Epidermal melanocyte (primary cell): ENCODE results near the gene CCL19.
A peak's percentile ranks its signal among the peaks of the same experiment; 100 is the strongest.

Experiments used
- DNase-seq: peaks from one replicate; pipeline ENCODE4 v3.0.0; 2011; ENCODE audit warnings: low spot score; ENCODE audit not compliant: insufficient read length

Gene CCL19

DNA sequence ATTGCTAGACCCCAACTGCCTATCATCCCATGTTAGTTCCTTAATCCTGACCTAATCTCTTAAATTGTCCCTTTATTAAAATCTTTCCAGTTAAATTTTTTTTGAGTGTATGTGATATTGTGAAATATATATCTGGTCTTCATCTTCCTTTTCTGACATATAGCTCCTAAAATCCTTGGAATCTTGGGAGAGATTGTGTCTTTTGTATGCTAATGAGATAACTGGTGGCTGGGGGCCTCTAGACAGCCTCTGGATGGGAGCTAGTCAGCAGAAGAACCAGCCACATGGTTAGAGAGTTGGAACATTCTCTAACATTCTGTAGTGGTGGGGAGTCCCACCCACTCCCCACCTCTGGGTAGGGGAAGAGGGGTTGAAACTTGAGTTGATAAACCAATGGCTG lies 3.7 kb upstream of the CCL19 start:
- no peak for DNase-seq

GRCh38 chr9:34693560-34693959 lies 2.5 kb upstream of the CCL19 start:
- DNase-seq = no peak

- DNase-seq = no peak
These were observed 850 bp upstream of the CCL19 start for GRCh38 chr9:34691936-34692315.

DNA sequence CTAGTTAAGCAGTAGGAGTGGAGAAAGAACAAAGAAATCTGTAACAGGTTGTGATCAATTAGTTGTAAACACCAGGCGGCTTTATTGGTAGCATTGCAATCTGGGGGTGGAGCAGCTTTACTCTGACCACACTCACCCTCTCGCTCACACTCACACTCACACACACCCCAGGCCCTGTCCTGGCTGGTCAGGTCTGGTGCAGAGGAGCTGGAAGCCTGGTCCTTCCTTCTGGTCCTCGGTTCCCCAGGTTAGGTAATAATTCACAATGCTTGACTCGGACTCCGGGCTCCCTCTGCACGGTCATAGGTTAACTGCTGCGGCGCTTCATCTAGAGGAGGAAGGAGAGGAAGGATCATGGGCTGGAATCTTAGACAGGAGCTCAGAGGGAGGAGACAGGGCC lies 1.6 kb downstream of the CCL19 start:
- DNase-seq = no peak

GRCh38 chr9:34689116-34689470 lies 2.0 kb downstream of the CCL19 start:
- no peak for DNase-seq

DNA sequence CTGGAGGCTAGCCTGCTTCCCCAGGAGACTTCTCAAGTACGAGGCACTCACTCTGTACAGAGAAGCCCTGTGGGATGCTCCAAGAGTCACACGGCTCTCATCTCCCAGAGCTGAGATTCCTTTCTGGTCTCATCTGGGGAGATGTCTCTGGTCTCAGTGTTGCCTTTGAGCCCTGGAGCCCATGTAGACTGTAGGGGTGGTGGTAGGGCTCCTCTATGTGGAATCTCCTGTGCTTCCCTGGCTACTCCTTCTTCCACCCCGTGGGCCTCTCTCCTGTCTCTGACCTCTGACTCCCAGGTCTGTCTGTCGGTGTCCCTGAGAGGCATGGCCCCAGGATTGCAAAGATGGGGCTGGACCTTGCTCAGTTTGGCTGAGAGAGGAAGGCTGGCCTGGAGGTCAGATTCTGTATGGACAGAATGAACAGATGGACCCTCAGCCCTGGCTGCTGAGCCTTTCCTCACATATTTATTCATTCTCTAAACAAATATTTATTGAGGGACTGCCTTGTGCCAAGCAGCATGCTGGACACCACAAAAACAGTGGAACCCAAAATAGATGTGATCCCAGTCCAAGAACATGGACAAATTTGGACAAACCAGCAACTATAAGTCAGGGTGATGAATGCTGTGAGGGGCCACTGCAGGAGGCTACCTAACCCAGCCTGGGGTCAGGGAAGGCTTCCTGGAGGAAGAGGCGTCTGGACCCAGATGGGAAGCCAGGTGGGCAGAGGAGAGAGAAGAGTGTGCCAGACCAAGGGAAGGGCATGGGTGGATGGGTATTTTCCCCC lies 2.6 kb downstream of the CCL19 start:
- DNase-seq = no peak

DNA sequence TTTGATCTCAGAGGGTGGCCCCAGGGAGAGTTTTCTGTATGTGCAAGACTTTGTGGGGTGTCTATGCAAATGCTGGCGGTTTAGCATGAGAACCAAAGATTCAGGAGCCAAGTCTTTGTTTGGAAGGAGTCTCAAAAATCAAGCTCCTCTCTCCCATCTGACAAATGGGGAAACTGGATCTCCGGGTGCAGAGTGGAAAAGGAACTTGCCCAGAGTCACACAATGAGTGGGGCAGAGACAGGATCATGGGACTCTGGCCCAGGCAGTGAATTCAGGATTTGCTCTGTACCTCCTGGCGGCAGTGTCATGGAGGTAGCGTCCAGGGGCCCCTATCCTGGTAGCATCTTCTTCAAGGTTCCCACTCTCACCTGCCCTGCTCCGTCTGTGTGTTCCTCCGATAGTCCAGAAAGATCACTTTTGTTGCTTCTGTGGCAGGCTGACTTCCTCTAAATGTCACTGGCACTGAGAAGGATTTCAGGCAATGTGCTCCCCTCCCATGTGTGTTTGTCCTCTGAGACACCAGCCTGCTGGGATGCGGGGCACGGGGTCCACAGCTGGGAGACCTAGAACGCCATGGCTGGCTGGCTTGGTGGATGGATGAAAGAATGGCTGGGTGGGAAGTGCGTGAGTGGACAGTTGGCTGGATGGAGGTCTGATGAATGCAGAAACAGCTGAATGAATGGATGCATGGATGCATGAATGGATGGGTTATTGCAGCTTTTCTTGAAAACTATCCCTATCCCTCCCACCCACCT lies 3.6 kb downstream of the CCL19 start:
- DNase-seq = no peak

DNA sequence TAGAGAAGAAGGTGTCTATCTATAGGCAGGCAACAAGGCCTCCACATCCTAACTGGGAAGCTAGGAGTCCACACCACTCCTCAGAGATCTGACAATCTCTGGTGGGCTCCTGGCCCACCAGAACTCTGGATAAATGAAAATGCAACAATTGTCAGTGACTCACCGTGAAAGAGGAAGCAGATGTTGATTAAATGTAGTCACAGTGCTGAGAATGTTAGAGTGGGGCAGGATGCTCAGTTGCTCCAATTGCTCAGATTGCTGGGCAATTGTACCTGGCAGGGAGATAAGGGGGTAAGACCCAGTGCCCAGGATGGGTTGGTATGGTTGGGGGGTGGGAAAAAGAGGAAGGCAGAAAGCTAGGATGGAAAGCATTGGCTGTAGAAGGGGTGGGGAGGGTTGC lies 4.3 kb downstream of the CCL19 start:
- no peak for DNase-seq

GRCh38 chr9:34686231-34686630 lies 4.8 kb downstream of the CCL19 start:
- no peak for DNase-seq

DNA sequence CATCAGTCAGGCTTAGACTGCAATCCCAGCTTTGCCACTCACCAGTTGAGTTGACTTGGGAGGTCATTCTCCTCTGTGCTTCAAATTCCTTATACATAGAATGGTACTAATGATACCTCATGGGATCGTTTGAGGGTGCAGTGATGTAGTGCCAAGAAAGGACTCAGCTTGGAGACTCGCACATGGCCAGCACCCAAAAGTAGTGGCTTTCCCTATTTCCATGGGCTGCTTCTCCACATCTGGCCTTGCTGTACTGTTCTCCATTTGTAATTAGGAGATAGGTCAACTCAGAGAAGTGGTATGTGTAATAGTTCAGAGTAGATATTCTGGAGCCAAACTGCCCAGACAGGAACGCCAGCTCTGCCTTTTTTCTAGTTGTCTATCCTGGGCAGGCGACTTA lies 5.5 kb downstream of the CCL19 start:
- DNase-seq = no peak

- DNase-seq = no peak
These were observed 6.3 kb downstream of the CCL19 start for GRCh38 chr9:34684816-34685215.

- no peak for DNase-seq
These were observed 6.9 kb downstream of the CCL19 start for GRCh38 chr9:34684145-34684544.

- no peak for DNase-seq
These were observed 15.2 kb downstream of the CCL19 start for GRCh38 chr9:34675869-34676268.

DNA sequence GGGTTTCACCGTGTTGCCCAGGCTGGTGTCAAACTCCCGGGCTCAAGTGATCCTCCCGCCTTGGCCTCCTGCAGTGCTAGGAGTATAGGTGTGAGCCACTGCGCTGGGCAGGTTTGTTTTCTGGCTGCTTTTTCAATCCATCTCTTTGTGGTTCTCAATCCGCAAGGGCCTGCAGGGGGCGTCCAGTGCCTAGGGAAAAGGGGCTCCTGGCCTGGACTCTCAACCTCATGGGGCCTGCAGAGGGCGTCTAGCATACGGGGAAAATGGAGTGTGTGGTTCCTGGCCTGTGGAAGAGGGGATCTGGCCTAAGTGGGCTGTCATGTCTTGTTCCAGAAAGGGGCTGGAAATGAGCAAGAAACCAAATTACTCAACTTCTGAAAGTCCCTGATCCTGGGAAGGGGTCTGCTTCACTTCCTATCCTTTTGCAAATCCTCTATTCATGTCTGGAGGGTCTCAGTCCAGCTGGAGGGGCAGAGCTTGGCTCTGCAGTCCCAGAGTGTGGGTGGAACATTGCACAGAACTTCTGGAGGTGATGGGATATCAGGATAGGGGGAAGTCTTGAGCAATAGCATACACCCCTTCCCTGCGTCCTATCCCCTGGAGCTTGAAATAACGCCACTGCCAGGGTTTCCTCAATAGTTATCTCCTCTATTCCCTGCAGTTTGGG lies 15.9 kb downstream of the CCL19 start:
- peak; percentile 62 for DNase-seq

- no peak for DNase-seq
These were observed 16.6 kb downstream of the CCL19 start for GRCh38 chr9:34674440-34674839.

- DNase-seq = no peak
These were observed 19.8 kb downstream of the CCL19 start for GRCh38 chr9:34671307-34671706.

DNA sequence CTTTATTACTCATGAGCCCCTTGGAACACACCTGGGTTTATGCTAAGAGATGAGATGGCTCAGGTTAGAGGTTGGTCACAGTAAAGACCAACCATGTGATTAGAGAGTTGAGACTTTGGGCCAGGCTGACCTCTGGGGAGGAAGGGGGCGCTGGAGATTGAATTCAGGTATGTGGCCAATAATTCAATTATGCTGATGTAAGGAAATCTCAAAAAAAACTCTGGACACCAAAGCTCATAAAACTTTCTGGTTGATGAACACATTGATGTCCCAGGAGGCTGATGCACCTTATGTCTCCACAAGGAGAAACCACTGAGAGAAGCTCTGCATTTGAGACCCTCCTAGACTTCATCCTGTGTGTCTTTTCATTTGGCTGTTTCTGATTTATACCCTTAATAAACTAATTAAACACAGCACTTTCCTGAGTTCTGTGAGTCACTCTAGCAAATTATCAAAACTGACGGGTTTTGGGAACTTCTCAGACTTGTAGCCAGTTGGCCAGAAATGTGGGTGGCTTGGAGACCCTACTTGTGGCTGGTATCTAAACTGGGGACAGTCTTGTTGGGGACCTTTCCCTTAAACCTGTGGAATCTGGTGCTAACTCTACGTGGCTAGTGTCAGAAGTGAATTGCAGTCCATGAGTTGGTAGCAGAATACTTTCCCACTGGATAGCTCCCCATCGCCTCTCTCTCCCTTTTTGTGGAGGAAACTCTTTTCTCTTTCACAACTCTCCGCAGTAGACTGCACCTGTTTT lies 21.1 kb downstream of the CCL19 start:
- DNase-seq = no peak

- peak; percentile 96 for DNase-seq
These were observed 25.5 kb downstream of the CCL19 start for GRCh38 chr9:34665381-34666250.

- DNase-seq = no peak
These were observed 26.1 kb downstream of the CCL19 start for GRCh38 chr9:34665067-34665380.

- DNase-seq = peak; percentile 73
These were observed 26.6 kb downstream of the CCL19 start for GRCh38 chr9:34664281-34665066.
